NB4 (cell line): ENCODE data around the gene COMMD1.
"Not testable (repeated sequence)": the region's sequence is repeated elsewhere in the genome, so short reads cannot be mapped to it uniquely, and the experiment has no call there.

Experiments used
- DNase-seq: peaks from one replicate; pipeline ENCODE4 v3.0.0; 2010; ENCODE audit warnings: low read depth
- H3K4me3 ChIP-seq: one replicate; pipeline ENCODE4 v1.5.1; 2011; ENCODE audit warnings: mild to moderate bottlenecking, low read depth, low read length, moderate library complexity
- CTCF ChIP-seq: IDR thresholded peaks from one replicate; pipeline ENCODE4 v1.5.1; 2012; ENCODE audit warnings: low read depth, low read length
- MYC ChIP-seq: IDR thresholded peaks from 2 replicates; pipeline ENCODE4 v1.6.1; 2011; ENCODE audit warnings: low read depth, low read length
- POLR2A ChIP-seq: IDR thresholded peaks from 2 replicates; pipeline ENCODE4 v1.6.1; 2011; ENCODE audit warnings: mild to moderate bottlenecking; ENCODE audit not compliant: insufficient read length; ENCODE audit errors: extremely low read depth
- TF ChIP-seq, protein P1 (sequence below): IDR thresholded peaks from 2 replicates; pipeline ENCODE4 v1.6.1; 2011; ENCODE audit warnings: low read depth, low read length

COMMD1 gene

GRCh38 chr2:61898810-61899209 lies 6.7 kb upstream of the COMMD1 start:
- TF ChIP-seq, protein P1, sequence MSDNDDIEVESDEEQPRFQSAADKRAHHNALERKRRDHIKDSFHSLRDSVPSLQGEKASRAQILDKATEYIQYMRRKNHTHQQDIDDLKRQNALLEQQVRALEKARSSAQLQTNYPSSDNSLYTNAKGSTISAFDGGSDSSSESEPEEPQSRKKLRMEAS = no peak
- TF ChIP-seq CTCF = peak; percentile 52
- H3K4me3 ChIP-seq = no peak overlapping the region
- peak; percentile 49 for DNase-seq

- TF ChIP-seq POLR2A = no peak
- TF ChIP-seq, protein P1 = no peak
- DNase-seq = no peak
- H3K4me3 ChIP-seq = no peak overlapping the region
Observed at GRCh38 chr2:61900281-61900680, 5.2 kb upstream of the COMMD1 start.

GRCh38 chr2:61906186-61906470 lies 654 bp downstream of the COMMD1 start:
- TF ChIP-seq, protein P1 = no peak
- TF ChIP-seq CTCF = no peak
- no peak for TF ChIP-seq MYC
- TF ChIP-seq POLR2A = no peak
- H3K4me3 ChIP-seq = peak overlapping the region; percentile 96
- no peak for DNase-seq

DNA sequence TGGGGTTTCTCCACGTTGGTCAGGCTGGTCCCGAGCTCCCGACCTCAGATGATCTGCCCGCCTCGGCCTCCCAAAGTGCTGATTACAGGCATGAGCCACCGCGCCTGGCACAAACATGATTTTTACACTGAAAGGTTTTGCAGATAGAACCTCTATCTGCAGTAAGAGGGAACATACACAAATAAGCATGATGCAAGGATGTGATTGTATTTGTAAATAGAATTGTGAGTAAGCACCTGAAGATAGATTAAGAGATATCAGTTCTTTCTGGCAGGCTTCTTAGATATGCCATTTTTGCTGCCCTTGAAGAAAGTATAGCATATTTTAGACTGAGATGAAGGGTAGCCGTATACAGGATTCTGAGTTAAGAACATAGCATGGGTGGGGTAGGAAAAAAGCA lies 3.6 kb downstream of the COMMD1 start:
- TF ChIP-seq CTCF (no peak), POLR2A (no peak), MYC (no peak)
- TF ChIP-seq, protein P1 = no peak
- DNase-seq = no peak
- H3K4me3 ChIP-seq = no peak overlapping the region

DNA sequence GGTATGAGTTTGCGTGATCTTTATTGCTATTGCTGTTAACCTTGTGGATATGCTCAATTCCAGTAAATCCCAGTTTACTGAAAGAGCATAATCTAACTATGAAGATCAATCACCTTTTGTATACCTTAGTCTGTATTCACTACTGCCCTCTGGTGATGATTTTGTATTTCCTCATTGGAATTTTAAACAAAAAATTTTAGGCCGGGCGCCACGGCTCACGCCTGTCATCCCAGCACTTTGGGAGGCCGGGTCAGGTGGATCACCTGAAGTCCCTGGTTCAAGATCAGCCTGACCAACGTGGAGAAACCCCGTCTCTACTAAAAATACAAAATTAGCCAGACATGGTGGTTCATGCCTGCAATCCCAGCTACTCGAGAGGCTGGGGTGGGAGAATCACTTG lies 5.1 kb downstream of the COMMD1 start:
- no peak overlapping the region for H3K4me3 ChIP-seq
- TF ChIP-seq, protein P1 = no peak
- no peak for TF ChIP-seq POLR2A
- TF ChIP-seq CTCF = no peak
- no peak for TF ChIP-seq MYC
- no peak for DNase-seq

GRCh38 chr2:61911510-61911909 lies 6.0 kb downstream of the COMMD1 start:
- H3K4me3 ChIP-seq = no peak overlapping the region
- TF ChIP-seq CTCF = peak; percentile 57
- TF ChIP-seq, protein P1 = no peak
- peak; percentile 60 for DNase-seq

GRCh38 chr2:61914794-61915193 lies 9.3 kb downstream of the COMMD1 start:
- not testable (repeated sequence) for H3K4me3 ChIP-seq

More at GRCh38 chr2:61914794-61915193, 9.3 kb downstream of the COMMD1 start:
- DNase-seq = not testable (repeated sequence)
